Smooth muscle cell (in vitro differentiated cells): ENCODE measurements around the gene SPATA4. TPM values are rescaled to one million over a fixed set of nuclear protein-coding genes. Genes with fewer than 3 reads are reported as not detected.

Experiments
- DNase-seq: peaks from one replicate; lab custom pipeline; 2025; ENCODE audit not compliant: unreplicated experiment; lab: John Stamatoyannopoulos, UW
- H2AFZ ChIP-seq: fragments of 200-600 bp; sonication (generic); 2 replicates; pipeline ENCODE4 v1.6.0; 2016; ENCODE audit warnings: antibody characterized with exemption, low read depth, mild to moderate bottlenecking
- H3F3A ChIP-seq: fragments of 200-600 bp; sonication (generic); 2 replicates; pipeline ENCODE4 v1.6.0; 2017; ENCODE audit warnings: antibody characterized with exemption, low read depth
- H3K27ac ChIP-seq: fragments of 200-600 bp; sonication (generic); 2 replicates; pipeline ENCODE4 v1.5.1; 2016; ENCODE audit warnings: low read depth, mild to moderate bottlenecking
- H3K27me3 ChIP-seq: fragments of 200-600 bp; sonication (generic); 2 replicates; pipeline ENCODE4 v1.6.1; 2016; ENCODE audit warnings: low read depth, mild to moderate bottlenecking
- H3K36me3 ChIP-seq: fragments of 200-600 bp; sonication (generic); 2 replicates; pipeline ENCODE4 v1.5.1; 2016; ENCODE audit warnings: low read depth
- H3K4me1 ChIP-seq: fragments of 200-600 bp; sonication (generic); 2 replicates; pipeline ENCODE4 v1.5.1; 2016; ENCODE audit warnings: low read depth
- H3K4me2 ChIP-seq: fragments of 200-600 bp; sonication (generic); 2 replicates; pipeline ENCODE4 v1.6.0; 2016; ENCODE audit warnings: mild to moderate bottlenecking
- H3K4me3 ChIP-seq: fragments of 200-600 bp; sonication (generic); 2 replicates; pipeline ENCODE4 v1.5.1; 2016; ENCODE audit warnings: mild to moderate bottlenecking
- H3K79me2 ChIP-seq: fragments of 200-600 bp; sonication (generic); 2 replicates; pipeline ENCODE4 v1.6.0; 2016; ENCODE audit warnings: low read depth, mild to moderate bottlenecking
- H3K9ac ChIP-seq: fragments of 200-600 bp; sonication (generic); 2 replicates; pipeline ENCODE4 v1.6.0; 2016; ENCODE audit warnings: low read depth
- H3K9me3 ChIP-seq: fragments of 200-600 bp; sonication (generic); replicated peaks from 2 replicates; pipeline ENCODE4 v1.5.1; 2016; ENCODE audit warnings: low read depth
- H4K20me1 ChIP-seq: fragments of 200-600 bp; sonication (generic); 2 replicates; pipeline ENCODE4 v1.6.0; 2016; ENCODE audit warnings: low read depth
- CTCF ChIP-seq: fragments of 200-600 bp; sonication (generic); IDR thresholded peaks from 2 replicates; pipeline ENCODE4 v1.5.1; 2017; ENCODE audit warnings: borderline replicate concordance, mild to moderate bottlenecking, antibody characterized with exemption; ENCODE audit not compliant: insufficient read depth, poor library complexity, severe bottlenecking
- WGBS: methylation state at CpG from one replicate; pipeline ENCODE4 v1.1.7; 2016; ENCODE audit warnings: low lambda C conversion rate; 5-methylcytosine and 5-hydroxymethylcytosine counted together
- polyA plus RNA-seq: library from polyadenylated mRNA; unstranded; fragments of >200 nt; fragmentation: Nextera tagmentation; extraction: Ambion mirVana; gene quantifications from 2 replicates; pipeline ENCODE4 v1.2.1, GENCODE V29; 2016
- total RNA-seq: library from RNA; depleted of rRNA; stranded (reverse); fragments of >200 nt; gene quantifications from 2 replicates; pipeline ENCODE4 v1.2.3, GENCODE V29; 2014

SPATA4 gene
- total and polyA plus RNA-seq, 2 experiments from 2014 or later: not detected

GRCh38 chr4:176210101-176210500, 14.7 kb upstream of the SPATA4 start:
- no peak for TF ChIP-seq CTCF

GRCh38 chr4:176209535-176209934, 14.2 kb upstream of the SPATA4 start:
- Histone ChIP-seq H3F3A (peaks cover 5% of the 10 kb centered on the region), H3K9ac (no peak overlapping the region), H3K27ac (no peak overlapping the region), H3K79me2 (no peaks in the 10 kb centered on the region), H3K36me3 (no peaks in the 10 kb centered on the region), H4K20me1 (no peaks in the 10 kb centered on the region), H3K27me3 (no peaks in the 10 kb centered on the region), H2AFZ (no peak overlapping the region), H3K4me1 (no peaks in the 10 kb centered on the region), H3K4me2 (no peak overlapping the region), H3K9me3 (no peaks in the 10 kb centered on the region), H3K4me3 (no peak overlapping the region)
- 92% methylated on average over 4 of the region's 4 CpGs for WGBS
- TF ChIP-seq CTCF: no peak
- no peak for DNase-seq

More at GRCh38 chr4:176210101-176210500, 14.7 kb upstream of the SPATA4 start:
- Histone ChIP-seq H3K4me1 (no peaks in the 10 kb centered on the region), H3F3A (peaks cover 5% of the 10 kb centered on the region), H3K27ac (no peak overlapping the region), H4K20me1 (no peaks in the 10 kb centered on the region), H3K9me3 (no peaks in the 10 kb centered on the region), H2AFZ (no peak overlapping the region), H3K4me3 (no peak overlapping the region), H3K9ac (no peak overlapping the region), H3K79me2 (no peaks in the 10 kb centered on the region), H3K36me3 (no peaks in the 10 kb centered on the region), H3K27me3 (no peaks in the 10 kb centered on the region), H3K4me2 (no peak overlapping the region)
- 64% methylated on average over 3 of the region's 3 CpGs for WGBS
- no peak for DNase-seq

- H3K79me2 ChIP-seq: no peaks in the 10 kb centered on the region
- TF ChIP-seq CTCF: no peak
- WGBS: 16% methylated on average over 5 of the region's 5 CpGs
- H3K27me3 ChIP-seq: no peaks in the 10 kb centered on the region
- no peak overlapping the region for H3K4me3 ChIP-seq
- H3F3A ChIP-seq: peaks cover 5% of the 10 kb centered on the region
- no peak overlapping the region for H3K4me2 ChIP-seq
- H4K20me1 ChIP-seq: no peaks in the 10 kb centered on the region
- no peaks in the 10 kb centered on the region for H3K36me3 ChIP-seq
- DNase-seq: no peak
- H2AFZ ChIP-seq: no peak overlapping the region
- no peaks in the 10 kb centered on the region for H3K4me1 ChIP-seq
- no peak overlapping the region for H3K9ac ChIP-seq
- H3K9me3 ChIP-seq: no peaks in the 10 kb centered on the region
- H3K27ac ChIP-seq: peak overlapping the region; percentile 24
These were observed 12.5 kb upstream of the SPATA4 start for GRCh38 chr4:176207839-176208238.

GRCh38 chr4:176205299-176205698, 9.9 kb upstream of the SPATA4 start:
- Histone ChIP-seq H3K9me3 (no peaks in the 10 kb centered on the region), H3K9ac (no peak overlapping the region), H3K4me1 (no peaks in the 10 kb centered on the region), H3K27ac (no peak overlapping the region), H3K36me3 (no peaks in the 10 kb centered on the region), H3K4me3 (no peak overlapping the region), H4K20me1 (no peaks in the 10 kb centered on the region), H3K4me2 (no peak overlapping the region), H3K79me2 (no peaks in the 10 kb centered on the region), H3F3A (peaks cover 5% of the 10 kb centered on the region), H3K27me3 (no peaks in the 10 kb centered on the region), H2AFZ (no peak overlapping the region)
- no peak for DNase-seq
- TF ChIP-seq CTCF: no peak
- WGBS: 76% methylated on average over 4 of the region's 4 CpGs
